ENCODE measurements around the gene FBXW7. TPM values are rescaled to one million over a fixed set of nuclear protein-coding genes. Genes with fewer than 3 reads are reported as not detected.

The FBXW7 gene
- total RNA-seq, 1 experiment from 2014 or later = 27.1 TPM

- TF ChIP-seq CTCF (conservative IDR thresholded peaks at IDR 0.05) = no peak
- no peak for DNase-seq
- Histone ChIP-seq H2BK120ac (ENCODE audit: low read depth, low read length, poor library complexity, severe bottlenecking) (no peak overlapping the region), H3K4ac (ENCODE audit: low read depth, low read length) (no peak overlapping the region), H3K9me3 (ENCODE audit: control insufficient read depth, low read depth, low read length) (no peaks in the 10 kb centered on the region), H3K4me1 (ENCODE audit: insufficient read depth, low read length) (no peaks in the 10 kb centered on the region), H3K23ac (ENCODE audit: insufficient read length, low read depth, low read length) (no peak overlapping the region), H3K27ac (ENCODE audit: insufficient read length, low read depth, low read length) (no peak overlapping the region), H3K79me1 (ENCODE audit: insufficient read depth, low read depth, low read length, poor library complexity, severe bottlenecking) (no peaks in the 10 kb centered on the region), H2BK12ac (ENCODE audit: insufficient read length, low read depth, low read length) (no peak overlapping the region), H4K91ac (ENCODE audit: insufficient read length, low read depth, low read length) (no peak overlapping the region), H3T11ph (ENCODE audit: low read length) (no peak overlapping the region), H3K14ac (ENCODE audit: insufficient read depth, low read length) (no peak overlapping the region), H2BK20ac (ENCODE audit: low read depth, low read length, poor library complexity, severe bottlenecking) (no peak overlapping the region), H2BK15ac (ENCODE audit: low read depth, low read length) (no peak overlapping the region), H3K27me3 (ENCODE audit: insufficient read depth, low read length) (no peaks in the 10 kb centered on the region), H2AFZ (ENCODE audit: low read length) (no peak overlapping the region), H3K56ac (ENCODE audit: insufficient read length, low read depth, low read length) (no peak overlapping the region), H4K8ac (replicated peaks; ENCODE audit: insufficient read length, low read depth, low read length) (no peak overlapping the region), H3K9ac (ENCODE audit: extremely low read depth, insufficient read length, low read length) (no peak overlapping the region), H4K5ac (ENCODE audit: insufficient read length, low read depth, low read length) (no peak overlapping the region), H3K18ac (ENCODE audit: insufficient read length, low read depth, low read length) (no peak overlapping the region), H3K79me2 (ENCODE audit: insufficient read depth, low read length) (no peaks in the 10 kb centered on the region), H3K4me2 (ENCODE audit: insufficient read depth, insufficient read length, low read length) (no peak overlapping the region), H3K23me2 (ENCODE audit: insufficient read length, low read depth, low read length, poor library complexity, severe bottlenecking) (no peaks in the 10 kb centered on the region), H2AK5ac (ENCODE audit: insufficient read length, low read length) (no peak overlapping the region), H4K20me1 (ENCODE audit: control insufficient read depth, insufficient read depth, insufficient read length) (no peaks in the 10 kb centered on the region), H2BK5ac (ENCODE audit: insufficient read length, low read length) (no peak overlapping the region)
- Mint-ChIP-seq H3K36me3 (ENCODE audit: insufficient read depth in 1 of 3, low read depth in 3 of 3) (no peaks in the 10 kb centered on the region), H3K9me3 (no peaks in the 10 kb centered on the region), H3K27me3 (ENCODE audit: low read depth) (no peaks in the 10 kb centered on the region), H3K27ac (no peak overlapping the region), H3K4me3 (no peak overlapping the region), H3K4me1 (peaks cover 10 to 12% of the 10 kb centered on the region in 2 experiments)
- WGBS (ENCODE audit: extremely low coverage, insufficient read length, low lambda C conversion rate) = no CpG with 5 or more reads among the region's 1 CpG
Observed at GRCh38 chr4:152356428-152357034, 179.4 kb downstream of the FBXW7 start.
